HG02763 (cell line): ENCODE data around the gene SLC35E3.

Experiments
- ATAC-seq: cut with Tn5 transposase; IDR thresholded peaks from one replicate; pipeline ENCODE4 v1.9.1; 2021; ENCODE audit warnings: mild to moderate bottlenecking, moderate library complexity; ENCODE audit not compliant: unreplicated experiment

The SLC35E3 gene

GRCh38 chr12:68769941-68770340 lies 24.0 kb downstream of the SLC35E3 start:
- no peak for ATAC-seq

- no peak for ATAC-seq
Measured at GRCh38 chr12:68771223-68771925, 25.4 kb downstream of the SLC35E3 start.

- peak; percentile 66 for ATAC-seq
Measured at GRCh38 chr12:68772714-68773113, 26.7 kb downstream of the SLC35E3 start.

GRCh38 chr12:68773582-68773981 lies 27.6 kb downstream of the SLC35E3 start:
- no peak for ATAC-seq

- no peak for ATAC-seq
Measured at GRCh38 chr12:68775121-68775630, 29.2 kb downstream of the SLC35E3 start.

- no peak for ATAC-seq
Measured at GRCh38 chr12:68776976-68777610, 31.1 kb downstream of the SLC35E3 start.

- ATAC-seq = no peak
Measured at GRCh38 chr12:68779280-68779679, 33.3 kb downstream of the SLC35E3 start.

GRCh38 chr12:68780731-68781130 lies 34.8 kb downstream of the SLC35E3 start:
- no peak for ATAC-seq

GRCh38 chr12:68781728-68782127 lies 35.8 kb downstream of the SLC35E3 start:
- ATAC-seq = no peak

- ATAC-seq = no peak
Measured at GRCh38 chr12:68784015-68784414, 38.0 kb downstream of the SLC35E3 start.

- no peak for ATAC-seq
Measured at GRCh38 chr12:68785358-68785757, 39.4 kb downstream of the SLC35E3 start.

- ATAC-seq = no peak
Measured at GRCh38 chr12:68785823-68786222, 39.8 kb downstream of the SLC35E3 start.

- ATAC-seq = no peak
Measured at GRCh38 chr12:68786929-68787328, 41.0 kb downstream of the SLC35E3 start.

GRCh38 chr12:68788554-68789143 lies 42.7 kb downstream of the SLC35E3 start:
- no peak for ATAC-seq

- ATAC-seq = no peak
Measured at GRCh38 chr12:68789144-68789878, 43.3 kb downstream of the SLC35E3 start.

- ATAC-seq = no peak
Measured at GRCh38 chr12:68790081-68790951, 44.3 kb downstream of the SLC35E3 start.

GRCh38 chr12:68790952-68791234 lies 44.9 kb downstream of the SLC35E3 start:
- no peak for ATAC-seq

GRCh38 chr12:68791897-68792481 lies 46.0 kb downstream of the SLC35E3 start:
- ATAC-seq = no peak

GRCh38 chr12:68792952-68793351 lies 47.0 kb downstream of the SLC35E3 start:
- no peak for ATAC-seq

GRCh38 chr12:68793436-68793835 lies 47.5 kb downstream of the SLC35E3 start:
- no peak for ATAC-seq
